ENCODE measurements around the gene TOP2A. TPM values are rescaled to one million over a fixed set of nuclear protein-coding genes. Genes with fewer than 3 reads are reported as not detected.

TOP2A gene
- total and polyA plus RNA-seq, 9 of the 15 experiments (the other 6 are each of a cell fraction or from before 2014, with no cell fraction given), result 133 to 347 (median 259) TPM

DNA sequence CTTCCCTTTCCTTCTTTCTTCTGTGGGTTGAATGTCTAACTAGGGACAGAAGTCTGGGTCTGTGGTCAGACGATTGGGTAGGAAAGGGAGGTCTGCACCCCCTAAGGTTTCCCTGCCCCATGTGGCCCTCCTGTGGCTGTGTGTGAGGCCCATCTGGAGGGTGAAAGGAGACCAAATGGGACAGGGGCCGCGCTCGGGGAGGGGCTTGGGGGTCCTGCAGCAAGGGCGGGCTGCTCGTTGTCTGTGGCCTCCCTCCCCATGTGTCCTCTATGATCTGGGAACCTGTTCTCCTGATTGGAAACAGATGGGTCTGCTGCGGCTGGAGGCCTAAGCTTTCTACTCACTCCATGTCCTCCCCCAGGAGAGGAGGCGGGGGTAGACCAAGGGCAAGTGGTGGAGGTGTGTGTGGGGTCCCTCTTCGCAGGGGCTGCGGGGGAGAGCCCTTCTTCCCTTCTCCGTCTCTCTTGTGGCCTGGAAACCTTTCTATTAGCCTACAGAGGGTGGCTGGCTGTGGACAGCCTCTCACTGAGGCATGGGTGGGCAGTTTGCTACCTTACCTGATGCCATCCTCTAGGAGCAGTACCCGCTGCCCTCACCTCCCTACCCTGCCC, 44.1 kb upstream of the TOP2A start:
- in situ Hi-C loops (cut with MboI) (no loop called here), intact Hi-C loops (cut with micrococcal nuclease) (no loop called here)
- Histone ChIP-seq H3K9me1 (ENCODE audit: control insufficient read depth, insufficient read depth, low read length) (no peaks in the 10 kb centered on the region), H3K9me3 (replicated peaks; ENCODE audit: control insufficient read depth, insufficient read depth, low read depth, low read length) (no peaks in the 10 kb centered on the region), H3K79me2 (ENCODE audit: control insufficient read depth, insufficient read depth, low read length) (no peaks in the 10 kb centered on the region), H3K9ac (ENCODE audit: insufficient read depth in 1 of 2, low read depth in 2 of 2, low read length in 2 of 2) (peak overlapping the region in 1 of 2 experiments; percentile 86; a peak in 1 of 4 replicates), H3K27me3 (ENCODE audit: control insufficient read depth in 2 of 2, insufficient read depth in 2 of 2, low read length in 2 of 2) (peaks cover 0 to 6% of the 10 kb centered on the region in 2 experiments; a peak in 2 of 5 replicates), H3K27ac (ENCODE audit: extremely low read depth, low read depth, low read length) (no peak overlapping the region), H4K20me1 (replicated peaks; ENCODE audit: control insufficient read depth, insufficient read depth, low read length) (no peaks in the 10 kb centered on the region), H3K4me3 (no peak overlapping the region), H3K4me2 (ENCODE audit: insufficient read depth, low read length) (no peak overlapping the region), H3K36me3 (ENCODE audit: control insufficient read depth, insufficient read depth, low read length) (no peaks in the 10 kb centered on the region), H3K4me1 (replicated peaks in 1 of 2; ENCODE audit: control insufficient read depth in 2 of 2, insufficient read depth in 2 of 2, low read length in 2 of 2) (peaks cover 0 to 24% of the 10 kb centered on the region in 2 experiments; a peak in 3 of 5 replicates), H2AFZ (ENCODE audit: low read depth, low read length) (no peak overlapping the region)
- ATAC-seq, result no peak
- DNase-seq (ENCODE audit: extremely low read depth in 1 of 4, low spot score in 3 of 4), result peak in 1 of 4 experiments; percentile 28
- BruUV-seq (replicated peaks), result no TSS peak
- ChIA-PET CTCF (ENCODE audit: low intra/inter-chr PET ratio) (no interaction called here), POLR2A (interaction anchor here (0.8 to 1.0 kb wide), 2 partner anchors 9 to 44 kb away, joined by 3 to 7 read pairs; partner anchors contain the start of gene TOP2A)
- 57% methylated on average over 11 of the region's 12 CpGs for WGBS (ENCODE audit: insufficient coverage, low coverage, missing lambda C conversion rate)
- FAIRE-seq, result peak; percentile 37
- peak; percentile 58; the same call in 1 of the 2 replicates for TF ChIP-seq ZBTB7A (IDR thresholded peaks at IDR 0.05; ENCODE audit: borderline replicate concordance, control insufficient read depth, low read depth, low read length)
- no peak for TF ChIP-seq ZNF239 (CRISPR knock-in tag; IDR thresholded peaks at IDR 0.05)

DNA sequence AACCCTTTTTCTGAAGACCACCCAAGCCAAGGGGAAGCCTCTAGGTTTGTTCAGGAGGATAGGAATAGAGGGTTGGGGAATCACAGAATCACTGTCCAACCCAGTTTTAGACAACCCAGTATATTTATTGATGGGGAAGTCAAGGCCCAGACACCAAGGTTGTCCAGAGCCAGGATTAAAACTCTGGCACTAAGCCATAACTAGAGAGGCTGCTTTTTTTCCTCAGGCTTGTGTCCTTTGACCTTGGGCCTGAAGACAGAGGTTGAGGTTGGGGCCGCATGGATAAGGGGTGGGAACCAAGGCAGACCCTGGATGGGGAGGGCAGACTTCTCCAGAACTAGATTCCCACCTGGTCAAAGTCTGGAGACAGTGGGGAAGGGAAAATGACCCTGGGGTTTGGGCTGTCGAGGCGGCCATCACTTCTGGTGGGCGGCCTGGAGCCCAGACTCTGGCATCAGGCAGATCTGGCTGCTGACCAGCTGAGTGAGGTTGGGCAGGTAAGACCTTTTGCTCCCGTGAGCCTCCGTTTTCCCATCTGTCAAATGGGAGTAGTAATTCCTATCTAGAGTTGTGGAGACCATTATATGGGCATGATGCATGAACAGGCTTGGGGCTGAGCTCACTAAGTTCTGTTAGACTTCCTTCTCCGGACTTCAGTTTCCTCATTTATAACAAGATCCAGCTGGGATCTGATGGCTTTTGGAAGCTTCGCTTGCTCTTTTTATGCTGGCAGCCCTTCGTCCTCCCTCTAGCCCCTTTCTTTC, 43.5 kb upstream of the TOP2A start:
- no TSS peak for BruUV-seq (replicated peaks)
- Histone ChIP-seq H4K20me1 (replicated peaks; ENCODE audit: control insufficient read depth, insufficient read depth, low read length) (no peaks in the 10 kb centered on the region), H3K9me1 (ENCODE audit: control insufficient read depth, insufficient read depth, low read length) (no peaks in the 10 kb centered on the region), H3K27ac (ENCODE audit: extremely low read depth, low read depth, low read length) (no peak overlapping the region), H3K9ac (ENCODE audit: insufficient read depth in 1 of 2, low read depth in 2 of 2, low read length in 2 of 2) (peak overlapping the region in 1 of 2 experiments; percentile 38; a peak in 1 of 4 replicates), H3K9me3 (replicated peaks; ENCODE audit: control insufficient read depth, insufficient read depth, low read depth, low read length) (no peaks in the 10 kb centered on the region), H3K79me2 (ENCODE audit: control insufficient read depth, insufficient read depth, low read length) (no peaks in the 10 kb centered on the region), H3K4me1 (replicated peaks in 1 of 2; ENCODE audit: control insufficient read depth in 2 of 2, insufficient read depth in 2 of 2, low read length in 2 of 2) (peaks cover 0 to 24% of the 10 kb centered on the region in 2 experiments; a peak in 3 of 5 replicates), H3K4me2 (ENCODE audit: insufficient read depth, low read length) (no peak overlapping the region), H3K4me3 (no peak overlapping the region), H3K27me3 (ENCODE audit: control insufficient read depth in 2 of 2, insufficient read depth in 2 of 2, low read length in 2 of 2) (no peaks in the 10 kb centered on the region; a peak in 1 of 5 replicates), H2AFZ (ENCODE audit: low read depth, low read length) (no peak overlapping the region), H3K36me3 (ENCODE audit: control insufficient read depth, insufficient read depth, low read length) (peaks cover 6% of the 10 kb centered on the region; the same call in 1 of the 3 replicates)
- 66% methylated on average over 7 of the region's 9 CpGs for WGBS (ENCODE audit: insufficient coverage, low coverage, missing lambda C conversion rate)
- DNase-seq (ENCODE audit: extremely low read depth in 1 of 4, low spot score in 3 of 4) (no peak), FAIRE-seq (no peak), ATAC-seq (no peak)
- CTCF ChIA-PET (ENCODE audit: low intra/inter-chr PET ratio), result no interaction called here
- intact Hi-C loops (cut with micrococcal nuclease) (no loop called here), in situ Hi-C loops (cut with MboI) (no loop called here)
- POLR2A ChIA-PET, result interaction anchor here (0.7 to 1.5 kb wide), 8 partner anchors 8 to 101 kb away, joined by 3 to 7 read pairs (median 5); partner anchors contain the start of gene TOP2A
- TF ChIP-seq KDM1A (IDR thresholded peaks at IDR 0.05), result peak in 1 of 2 experiments; percentile 47; a peak in 3 of 4 replicates
- TF ChIP-seq ZFP30 (CRISPR knock-in tag; IDR thresholded peaks at IDR 0.05; ENCODE audit: borderline replicate concordance), result no peak
- no peak for TF ChIP-seq CREB3L1 (IDR thresholded peaks at IDR 0.05; ENCODE audit: borderline replicate concordance, low read depth)
- TF ChIP-seq ZNF77 (CRISPR knock-in tag; IDR thresholded peaks at IDR 0.05), result no peak
- TF ChIP-seq HNRNPLL (IDR thresholded peaks at IDR 0.05; ENCODE audit: low read depth, low read length, poor library complexity, severe bottlenecking), result peak; percentile 27
- no peak for TF ChIP-seq ZBED1 (IDR thresholded peaks at IDR 0.05)
- TF ChIP-seq ZC3H11A (IDR thresholded peaks at IDR 0.05; ENCODE audit: low read depth, low read length), result no peak
- TF ChIP-seq POLR2G (IDR thresholded peaks at IDR 0.05; ENCODE audit: low read depth, low read length), result no peak
- no peak for TF ChIP-seq NFYB (IDR thresholded peaks at IDR 0.05; ENCODE audit: extremely low read depth, insufficient read length)
- no peak for TF ChIP-seq SUPT5H (IDR thresholded peaks at IDR 0.05)
- no peak for TF ChIP-seq ZNF124 (CRISPR knock-in tag; IDR thresholded peaks at IDR 0.05)
